GM23338 (cell line): Measurements from ENCODE around the gene GALNT7. TPM values are rescaled to one million over a fixed set of nuclear protein-coding genes. Genes with fewer than 3 reads are reported as not detected.

Source experiments
- ATAC-seq: fragments of 200-7000 bp; cut with Tn5 transposase; 3 replicates; pipeline ENCODE4 v1.9.1; 2020
- DNase-seq: peaks from one replicate; pipeline ENCODE4 v3.0.0-alpha.2; 2015; ENCODE audit warnings: low spot score
- H2AFZ ChIP-seq: fragments of 200-600 bp; sonication (generic); 2 replicates; pipeline ENCODE4 v1.8.0; 2016; ENCODE audit warnings: antibody characterized with exemption, mild to moderate bottlenecking, moderate library complexity
- H3F3A ChIP-seq: fragments of 200-600 bp; sonication (generic); replicated peaks from 2 replicates; pipeline ENCODE4 v1.8.0; 2017; ENCODE audit warnings: antibody characterized with exemption, mixed run types, low read depth
- H3K27ac ChIP-seq: fragments of 200-600 bp; sonication (generic); 2 replicates; pipeline ENCODE4 v1.6.1; 2016; ENCODE audit warnings: low read depth
- H3K27me3 ChIP-seq: fragments of 200-600 bp; sonication (generic); 2 replicates; pipeline ENCODE4 v1.8.0; 2016; ENCODE audit warnings: mild to moderate bottlenecking, mixed run types, moderate library complexity; ENCODE audit not compliant: insufficient read depth
- H3K36me3 ChIP-seq: fragments of 200-600 bp; sonication (generic); 2 replicates; pipeline ENCODE4 v1.8.0; 2016; ENCODE audit warnings: mild to moderate bottlenecking; ENCODE audit not compliant: insufficient read depth
- H3K4me1 ChIP-seq: fragments of 200-600 bp; sonication (generic); 2 replicates; pipeline ENCODE4 v1.8.0; 2016; ENCODE audit warnings: mild to moderate bottlenecking, moderate library complexity; ENCODE audit not compliant: insufficient read depth
- H3K4me2 ChIP-seq: fragments of 200-600 bp; sonication (generic); 2 replicates; pipeline ENCODE4 v1.7.1; 2017; ENCODE audit warnings: mixed run types
- H3K4me3 ChIP-seq: fragments of 200-600 bp; sonication (generic); 2 replicates; pipeline ENCODE4 v1.6.1; 2016; ENCODE audit warnings: mixed run types
- H3K79me2 ChIP-seq: fragments of 200-600 bp; sonication (generic); replicated peaks from 2 replicates; pipeline ENCODE4 v1.8.0; 2017; ENCODE audit warnings: mild to moderate bottlenecking; ENCODE audit not compliant: insufficient read depth
- H3K9me2 ChIP-seq: fragments of 200-600 bp; sonication (generic); 2 replicates; pipeline ENCODE4 v1.8.0; 2017; ENCODE audit not compliant: insufficient read depth
- H4K20me1 ChIP-seq: fragments of 200-600 bp; sonication (generic); replicated peaks from 2 replicates; pipeline ENCODE4 v1.8.0; 2017; ENCODE audit warnings: mild to moderate bottlenecking; ENCODE audit not compliant: insufficient read depth
- H3K27ac Mint-ChIP-seq: 2 replicates; pipeline ENCODE4 v1.8.0; 2020; ENCODE audit warnings: inconsistent platforms, mild to moderate bottlenecking, moderate library complexity, mixed read lengths
- H3K27me3 Mint-ChIP-seq: 3 replicates; pipeline ENCODE4 v1.8.0; 2022; ENCODE audit warnings: low read depth, mild to moderate bottlenecking, moderate library complexity, mixed read lengths, inconsistent platforms; ENCODE audit not compliant: insufficient read depth, poor library complexity
- H3K36me3 Mint-ChIP-seq: 3 replicates; pipeline ENCODE4 v1.8.0; 2021; ENCODE audit warnings: low read depth, mild to moderate bottlenecking, inconsistent platforms, moderate library complexity, mixed read lengths
- H3K4me1 Mint-ChIP-seq: 3 replicates; pipeline ENCODE4 v1.8.0; 2020; ENCODE audit warnings: mild to moderate bottlenecking, inconsistent platforms, mixed read lengths
- H3K4me3 Mint-ChIP-seq: 3 replicates; pipeline ENCODE4 v1.8.0; 2021; ENCODE audit warnings: moderate library complexity, mild to moderate bottlenecking, inconsistent platforms, mixed read lengths
- H3K9me3 Mint-ChIP-seq: 3 replicates; pipeline ENCODE4 v1.8.0; 2020; ENCODE audit warnings: moderate library complexity, mild to moderate bottlenecking, inconsistent platforms, mixed read lengths
- CREB1 ChIP-seq: fragments of 250-450 bp; sonication (Bioruptor Pico); IDR thresholded peaks from 2 replicates; pipeline ENCODE4 v1.5.0; 2020; ENCODE audit warnings: low read depth, mild to moderate bottlenecking, moderate library complexity
- ETS1 ChIP-seq: IDR thresholded peaks from 2 replicates; pipeline ENCODE4 v1.6.1; 2016; ENCODE audit warnings: antibody characterized with exemption
- EZH2 ChIP-seq: fragments of 200-600 bp; sonication (generic); IDR thresholded peaks from one replicate; pipeline ENCODE4 v1.8.0; 2017; ENCODE audit warnings: antibody characterized with exemption, mild to moderate bottlenecking, low read depth; ENCODE audit not compliant: unreplicated experiment
- EZH2phosphoT487 ChIP-seq: fragments of 200-600 bp; sonication (generic); IDR thresholded peaks from one replicate; pipeline ENCODE4 v1.8.1; 2018; ENCODE audit warnings: antibody characterized with exemption; ENCODE audit not compliant: unreplicated experiment
- JUNB ChIP-seq: IDR thresholded peaks from one replicate; pipeline ENCODE4 v1.6.1; 2016; ENCODE audit warnings: antibody characterized with exemption; ENCODE audit not compliant: unreplicated experiment
- NANOG ChIP-seq: IDR thresholded peaks from 2 replicates; pipeline ENCODE4 v1.6.1; 2016; ENCODE audit warnings: antibody characterized with exemption, borderline replicate concordance
- POLR2AphosphoS5 ChIP-seq: IDR thresholded peaks from 2 replicates; pipeline ENCODE4 v1.6.1; 2016; ENCODE audit warnings: antibody characterized with exemption, low read depth
- REST ChIP-seq: IDR thresholded peaks from one replicate; pipeline ENCODE4 v1.6.1; 2018; ENCODE audit warnings: antibody characterized with exemption; ENCODE audit not compliant: unreplicated experiment
- STAT1 ChIP-seq: IDR thresholded peaks from one replicate; pipeline ENCODE4 v1.6.1; 2016; ENCODE audit warnings: antibody characterized with exemption; ENCODE audit not compliant: unreplicated experiment
- ZNF114 ChIP-seq: fragments of 250-450 bp; sonication (Bioruptor Pico); IDR thresholded peaks from 2 replicates; pipeline ENCODE4 v1.5.0; 2020; ENCODE audit warnings: mild to moderate bottlenecking, moderate library complexity
- ZNF331 ChIP-seq: fragments of 250-450 bp; sonication (Bioruptor Pico); IDR thresholded peaks from 2 replicates; pipeline ENCODE4 v1.5.0; 2020; ENCODE audit warnings: low read depth, mild to moderate bottlenecking, moderate library complexity
- ZNF462 ChIP-seq: fragments of 250-450 bp; sonication (Bioruptor Pico); IDR thresholded peaks from 2 replicates; pipeline ENCODE4 v1.5.0; 2020; ENCODE audit warnings: mild to moderate bottlenecking, moderate library complexity
- polyA plus RNA-seq: library from polyadenylated mRNA; unstranded; fragments of >200 nt; fragmentation: Nextera tagmentation; extraction: Ambion mirVana; gene quantifications from 2 replicates; pipeline ENCODE4 v1.2.1, GENCODE V29; 2016
- total RNA-seq: library from RNA; depleted of rRNA; stranded (reverse); fragments of >200 nt; shearing (Covaris generic); gene quantifications from 2 replicates; pipeline ENCODE4 v1.2.3, GENCODE V29; 2014
- TF ChIP-seq, protein P1 (sequence below), 2 experiments: fragments of 200-600 bp in 1 of 2; sonication (generic) in 1 of 2; conservative IDR thresholded peaks; 2 replicates each; pipeline versions ENCODE4 v1.5.1 to v1.6.1; 2016 to 2017; ENCODE audit warnings: antibody characterized with exemption in 2 of 2, low read depth in 2 of 2, mild to moderate bottlenecking in 2 of 2, moderate library complexity in 1 of 2

Gene GALNT7
- total and polyA plus RNA-seq, 2 experiments from 2014 or later, result 31.8 to 72.2 TPM

GRCh38 chr4:173213296-173213695 lies 44.7 kb downstream of the GALNT7 start:
- Histone ChIP-seq H3K36me3 (no peaks in the 10 kb centered on the region), H2AFZ (no peak overlapping the region), H3K79me2 (peaks cover 98% of the 10 kb centered on the region), H3F3A (no peaks in the 10 kb centered on the region), H3K4me1 (peaks cover 40% of the 10 kb centered on the region), H3K4me3 (no peak overlapping the region), H3K9me2 (no peaks in the 10 kb centered on the region), H3K4me2 (no peak overlapping the region), H3K27ac (no peak overlapping the region), H3K27me3 (no peaks in the 10 kb centered on the region), H4K20me1 (no peaks in the 10 kb centered on the region; the same call in 1 of the 2 replicates)
- Mint-ChIP-seq H3K27me3 (peaks cover 10% of the 10 kb centered on the region), H3K4me1 (peaks cover 63% of the 10 kb centered on the region), H3K27ac (peak overlapping the region; percentile 76), H3K36me3 (peaks cover 6% of the 10 kb centered on the region; the same call in 2 of the 3 replicates), H3K4me3 (no peak overlapping the region), H3K9me3 (no peaks in the 10 kb centered on the region)
- no peak for DNase-seq
- TF ChIP-seq POLR2AphosphoS5 (no peak), CREB1 (CRISPR knock-in tag) (no peak), EZH2phosphoT487 (no peak), ETS1 (no peak), JUNB (no peak), ZNF114 (CRISPR knock-in tag) (no peak), EZH2 (no peak), REST (no peak), ZNF462 (CRISPR knock-in tag) (no peak), NANOG (no peak), ZNF331 (no peak), STAT1 (no peak)
- TF ChIP-seq, protein P1, sequence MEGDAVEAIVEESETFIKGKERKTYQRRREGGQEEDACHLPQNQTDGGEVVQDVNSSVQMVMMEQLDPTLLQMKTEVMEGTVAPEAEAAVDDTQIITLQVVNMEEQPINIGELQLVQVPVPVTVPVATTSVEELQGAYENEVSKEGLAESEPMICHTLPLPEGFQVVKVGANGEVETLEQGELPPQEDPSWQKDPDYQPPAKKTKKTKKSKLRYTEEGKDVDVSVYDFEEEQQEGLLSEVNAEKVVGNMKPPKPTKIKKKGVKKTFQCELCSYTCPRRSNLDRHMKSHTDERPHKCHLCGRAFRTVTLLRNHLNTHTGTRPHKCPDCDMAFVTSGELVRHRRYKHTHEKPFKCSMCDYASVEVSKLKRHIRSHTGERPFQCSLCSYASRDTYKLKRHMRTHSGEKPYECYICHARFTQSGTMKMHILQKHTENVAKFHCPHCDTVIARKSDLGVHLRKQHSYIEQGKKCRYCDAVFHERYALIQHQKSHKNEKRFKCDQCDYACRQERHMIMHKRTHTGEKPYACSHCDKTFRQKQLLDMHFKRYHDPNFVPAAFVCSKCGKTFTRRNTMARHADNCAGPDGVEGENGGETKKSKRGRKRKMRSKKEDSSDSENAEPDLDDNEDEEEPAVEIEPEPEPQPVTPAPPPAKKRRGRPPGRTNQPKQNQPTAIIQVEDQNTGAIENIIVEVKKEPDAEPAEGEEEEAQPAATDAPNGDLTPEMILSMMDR (conservative IDR thresholded peaks at IDR 0.05; ENCODE audit: low read depth in 2 of 2), result no peak
- no peak for ATAC-seq
